H1 (cell line): Measurements from ENCODE around the gene TLR9. TPM values are rescaled to one million over a fixed set of nuclear protein-coding genes. Genes with fewer than 3 reads are reported as not detected.

ENCODE experiments used
- CTCF ChIA-PET: fragments of 300-600 bp; sonication (Branson Sonifier 250); formaldehyde crosslinking; loops from one replicate; lab custom pipeline; 2021; ENCODE audit not compliant: partially characterized antibody; lab: Charles Lee
- POLR2A ChIA-PET: fragments of 300-600 bp; sonication (Branson Sonifier 250); formaldehyde crosslinking; loops from one replicate; lab custom pipeline; 2021; ENCODE audit warnings: inconsistent platforms; ENCODE audit not compliant: partially characterized antibody; lab: Charles Lee
- DNase-seq, 2 experiments: peaks; one replicate each; pipeline versions ENCODE4 v3.0.0 to v3.0.0-alpha.2; 2010 to 2022; ENCODE audit warnings: low spot score in 2 of 2, low read depth in 1 of 2, mixed read lengths in 1 of 2
- FAIRE-seq: peaks from 2 replicates; lab custom pipeline; 2011; peaks lifted over from hg19 to GRCh38; lab: Jason Lieb, UNC
- H2AFZ ChIP-seq: 2 replicates; pipeline ENCODE4 v1.8.1; 2012; ENCODE audit warnings: low read length, inconsistent platforms
- H2AK5ac ChIP-seq: 2 replicates; pipeline ENCODE4 v1.6.1; 2013; ENCODE audit warnings: low read depth, low read length
- H2BK120ac ChIP-seq: replicated peaks from 2 replicates; pipeline ENCODE3; 2013; ENCODE audit warnings: low read depth, low read length, inconsistent platforms
- H2BK12ac ChIP-seq: 2 replicates; pipeline ENCODE4 v1.6.1; 2013; ENCODE audit warnings: low read depth, low read length
- H2BK15ac ChIP-seq: 2 replicates; pipeline ENCODE4 v1.6.1; 2013; ENCODE audit warnings: low read length
- H2BK20ac ChIP-seq: 2 replicates; pipeline ENCODE4 v1.6.1; 2013; ENCODE audit warnings: low read length
- H2BK5ac ChIP-seq: 2 replicates; pipeline ENCODE4 v1.6.1; 2013; ENCODE audit warnings: low read depth, low read length
- H3K14ac ChIP-seq: 2 replicates; pipeline ENCODE4 v1.6.1; 2013; ENCODE audit warnings: inconsistent platforms; ENCODE audit not compliant: insufficient read length
- H3K18ac ChIP-seq: 2 replicates; pipeline ENCODE4 v1.6.1; 2013; ENCODE audit warnings: low read length; ENCODE audit errors: extremely low read depth
- H3K23ac ChIP-seq: 2 replicates; pipeline ENCODE4 v1.6.1; 2013; ENCODE audit warnings: inconsistent platforms; ENCODE audit not compliant: insufficient read length
- H3K23me2 ChIP-seq: 2 replicates; pipeline ENCODE4 v1.6.1; 2013; ENCODE audit warnings: low read depth, low read length
- H3K27ac ChIP-seq: 2 replicates; pipeline ENCODE4 v1.6.1; 2011; ENCODE audit warnings: low read depth, low read length, inconsistent platforms
- H3K27me3 ChIP-seq, 4 experiments: replicated peaks in 1 of 4; 1 replicate in 1 of 4; 2 replicates in 3 of 4; pipeline versions ENCODE4 v1.6.1 to v1.8.1; 2011 to 2013; ENCODE audit warnings: low read length in 3 of 4, mild to moderate bottlenecking in 3 of 4, inconsistent platforms in 2 of 4, mixed read lengths in 2 of 4, moderate library complexity in 1 of 4; ENCODE audit not compliant: control insufficient read depth in 3 of 4, insufficient read depth in 3 of 4; ENCODE audit errors: extremely low read depth in 1 of 4
- H3K36me3 ChIP-seq, 4 experiments: 2 replicates each; pipeline versions ENCODE4 v1.6.1 to v1.8.1; 2011 to 2013; ENCODE audit warnings: mild to moderate bottlenecking in 4 of 4, low read length in 3 of 4, moderate library complexity in 2 of 4, control low read depth in 1 of 4, inconsistent platforms in 1 of 4; ENCODE audit not compliant: insufficient read depth in 4 of 4, control insufficient read depth in 2 of 4
- H3K4ac ChIP-seq: replicated peaks from 2 replicates; pipeline ENCODE3; 2013; ENCODE audit warnings: low read length, low read depth, mixed read lengths, inconsistent platforms; ENCODE audit not compliant: insufficient read length
- H3K4me1 ChIP-seq, 4 experiments: replicated peaks in 1 of 4; 1 replicate in 1 of 4; 2 replicates in 3 of 4; pipeline versions ENCODE4 v1.6.1 to v1.8.1; 2011 to 2013; ENCODE audit warnings: low read length in 3 of 4, inconsistent platforms in 2 of 4, mixed read lengths in 1 of 4; ENCODE audit not compliant: insufficient read depth in 4 of 4, control insufficient read depth in 3 of 4
- H3K4me2 ChIP-seq, 2 experiments: 2 replicates each; pipeline versions ENCODE4 v1.6.1 to v1.8.1; 2011 to 2013; ENCODE audit warnings: low read depth in 2 of 2, low read length in 2 of 2, control low read depth in 1 of 2, inconsistent platforms in 1 of 2, mild to moderate bottlenecking in 1 of 2; ENCODE audit not compliant: insufficient read depth in 1 of 2
- H3K4me3 ChIP-seq, 4 experiments: fragments of 200-600, 300-600 bp in 1 of 4; sonication (generic), shearing (Covaris generic), sonication (Bioruptor Twin) in 1 of 4; 2 replicates each; pipeline versions ENCODE4 v1.5.1 to v1.8.1; 2011 to 2016; ENCODE audit warnings: low read length in 4 of 4, low read depth in 3 of 4, control low read depth in 2 of 4, inconsistent platforms in 2 of 4, mild to moderate bottlenecking in 2 of 4, mixed read lengths in 1 of 4, moderate library complexity in 1 of 4; ENCODE audit not compliant: insufficient read depth in 2 of 4; ENCODE audit errors: extremely low read depth in 1 of 4
- H3K56ac ChIP-seq: replicated peaks from 2 replicates; pipeline ENCODE3; 2013; ENCODE audit warnings: low read depth, mild to moderate bottlenecking, mixed read lengths, low read length, inconsistent platforms; ENCODE audit not compliant: insufficient read length
- H3K79me1 ChIP-seq: 2 replicates; pipeline ENCODE4 v1.6.1; 2013; ENCODE audit warnings: low read depth, low read length, control low read depth
- H3K79me2 ChIP-seq, 2 experiments: 2 replicates each; pipeline versions ENCODE4 v1.6.1 to v1.8.1; 2012 to 2013; ENCODE audit warnings: low read length in 2 of 2, mild to moderate bottlenecking in 2 of 2, inconsistent platforms in 1 of 2; ENCODE audit not compliant: insufficient read depth in 2 of 2, control insufficient read depth in 1 of 2
- H3K9ac ChIP-seq, 4 experiments: replicated peaks in 1 of 4; 1 replicate in 1 of 4; 2 replicates in 3 of 4; pipeline versions ENCODE4 v1.6.1 to v1.8.1; 2011 to 2013; ENCODE audit warnings: low read depth in 3 of 4, low read length in 3 of 4, control low read depth in 2 of 4, mild to moderate bottlenecking in 2 of 4, moderate library complexity in 2 of 4, inconsistent platforms in 1 of 4; ENCODE audit errors: extremely low read depth in 1 of 4
- H3K9me3 ChIP-seq, 2 experiments: 2 replicates each; pipeline versions ENCODE4 v1.6.1 to v1.8.1; 2012 to 2013; ENCODE audit warnings: mild to moderate bottlenecking in 2 of 2, moderate library complexity in 2 of 2, control low read depth in 1 of 2, inconsistent platforms in 1 of 2, low read depth in 1 of 2, low read length in 1 of 2, mixed read lengths in 1 of 2; ENCODE audit not compliant: insufficient read depth in 2 of 2
- H4K20me1 ChIP-seq, 2 experiments: replicated peaks in 1 of 2; 2 replicates each; pipeline versions ENCODE3 to v1.8.1; 2011 to 2013; ENCODE audit warnings: inconsistent platforms in 2 of 2, low read length in 2 of 2, mild to moderate bottlenecking in 1 of 2; ENCODE audit not compliant: insufficient read depth in 2 of 2, control insufficient read depth in 1 of 2
- H4K5ac ChIP-seq: 2 replicates; pipeline ENCODE4 v1.6.1; 2013; ENCODE audit warnings: low read length, low read depth, mixed read lengths, inconsistent platforms; ENCODE audit not compliant: insufficient read length
- H4K8ac ChIP-seq: 2 replicates; pipeline ENCODE4 v1.8.0; 2013; ENCODE audit warnings: mild to moderate bottlenecking, moderate library complexity, low read length, inconsistent platforms; ENCODE audit not compliant: insufficient read depth; ENCODE audit errors: extremely low read depth
- H4K91ac ChIP-seq: replicated peaks from 2 replicates; pipeline ENCODE3; 2013; ENCODE audit warnings: low read length, mixed read lengths, inconsistent platforms; ENCODE audit not compliant: insufficient read length
- CBX8 ChIP-seq: fragments of 300-800, 300-1000 bp; sonication (generic); IDR thresholded peaks from 2 replicates; pipeline ENCODE4 v1.7.1; 2016; ENCODE audit warnings: low read depth, low read length, borderline replicate concordance
- CEBPB ChIP-seq: IDR thresholded peaks from 2 replicates; pipeline ENCODE4 v1.6.1; 2012; ENCODE audit warnings: low read depth, low read length
- CTBP2 ChIP-seq: IDR thresholded peaks from 2 replicates; pipeline ENCODE4 v1.7.0; 2011; ENCODE audit warnings: borderline replicate concordance, mild to moderate bottlenecking, moderate library complexity, mixed read lengths, low read length; ENCODE audit not compliant: insufficient read depth, insufficient read length
- EP300 ChIP-seq, 2 experiments: IDR thresholded peaks; 1 replicate in 1 of 2; 2 replicates in 1 of 2; pipeline ENCODE4 v1.6.1; 2011 to 2012; ENCODE audit warnings: low read depth in 2 of 2, low read length in 2 of 2, mild to moderate bottlenecking in 2 of 2, borderline replicate concordance in 1 of 2, inconsistent platforms in 1 of 2, moderate library complexity in 1 of 2
- KDM1A ChIP-seq: fragments of 200-600, 300-600 bp; sonication (generic); IDR thresholded peaks from 2 replicates; pipeline ENCODE4 v1.7.1; 2016; ENCODE audit warnings: mild to moderate bottlenecking, low read length, borderline replicate concordance
- WGBS, 2 experiments: shearing (Covaris generic) in 1 of 2; methylation state at CpG; one replicate each; pipeline versions ENCODE4 v1.1.6 to v1.1.7; 2013 to 2015; ENCODE audit warnings: low lambda C conversion rate in 2 of 2, mixed read lengths in 2 of 2, inconsistent platforms in 1 of 2, low coverage in 1 of 2, missing lambda C conversion rate in 1 of 2; ENCODE audit not compliant: insufficient replicate concordance in 2 of 2, insufficient coverage in 1 of 2, insufficient read length in 1 of 2; ENCODE audit errors: extremely low coverage in 1 of 2, missing lambda C conversion rate in 1 of 2; 5-methylcytosine and 5-hydroxymethylcytosine counted together
- polyA plus RNA-seq, 7 experiments: library from polyadenylated mRNA; depleted of rRNA in 3 of 7; stranded (reverse) in 5 of 7; unstranded in 2 of 7; fragments of >200 nt in 5 of 7; fragments of 200-250 nt in 2 of 7; gene quantifications; 1 replicate in 5 of 7; 2 replicates in 1 of 7; 4 replicates in 1 of 7; pipeline versions ENCODE4 v1.2.1 to v1.2.3, GENCODE V29; 2011 to 2013; ENCODE audit warnings: missing spikeins in 2 of 7, mixed read lengths in 2 of 7
- total RNA-seq: library from RNA; stranded (reverse); fragmentation: NEBNext Ultra II Directional; extraction: Animal tissue kit (Norgen Biotek cat#: 25700); gene quantifications from 2 replicates; pipeline ENCODE4 v1.2.1, GENCODE V29; 2021
- TF ChIP-seq, protein P1 (sequence below): IDR thresholded peaks from 2 replicates; pipeline ENCODE4 v1.6.1; 2012; ENCODE audit warnings: inconsistent platforms
- TF ChIP-seq, protein P2 (sequence below): IDR thresholded peaks from 2 replicates; pipeline ENCODE4 v1.6.1; 2012; ENCODE audit warnings: low read length, inconsistent platforms
- TF ChIP-seq, protein P3 (sequence below), 3 experiments: IDR thresholded peaks; 1 replicate in 2 of 3; 2 replicates in 1 of 3; pipeline versions ENCODE4 v1.5.1 to v1.6.1; 2011; ENCODE audit warnings: low read length in 3 of 3, mild to moderate bottlenecking in 3 of 3, inconsistent platforms in 2 of 3, low read depth in 1 of 3, moderate library complexity in 1 of 3; ENCODE audit not compliant: insufficient read depth in 1 of 3; ENCODE audit errors: control extremely low read depth in 1 of 3

The TLR9 gene
- total and polyA plus RNA-seq, 2 of the 8 experiments (the other 6 are each of a cell fraction or from before 2014, with no cell fraction given) = 0.05 TPM; not detected in 1

DNA sequence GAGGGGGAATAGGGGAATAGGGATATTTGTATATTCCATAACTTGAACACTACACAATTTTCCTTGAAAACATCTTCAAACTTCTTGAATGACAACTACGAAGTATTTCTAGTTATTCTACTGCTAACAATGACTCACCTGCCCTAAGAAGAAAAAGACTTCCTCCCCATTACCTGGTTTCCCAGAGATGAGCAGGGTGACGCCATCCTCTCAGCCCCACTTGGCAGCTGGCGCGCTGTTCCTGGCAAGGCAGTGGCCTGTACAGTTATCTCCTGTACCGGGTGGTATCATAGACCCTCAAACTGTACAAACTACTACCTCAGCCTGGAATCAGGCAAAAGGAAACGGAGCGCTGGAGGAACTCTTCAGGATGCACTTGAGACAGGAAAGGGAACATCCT, 42.6 kb upstream of the TLR9 start:
- Histone ChIP-seq H4K20me1 (peaks cover 13 to 14% of the 10 kb centered on the region in 2 experiments), H3K23me2 (no peaks in the 10 kb centered on the region; the same call in 1 of the 2 replicates), H4K5ac (no peak overlapping the region), H3K14ac (no peak overlapping the region), H2BK15ac (no peak overlapping the region), H2BK20ac (no peak overlapping the region), H3K18ac (no peak overlapping the region), H3K4me1 (no peaks in the 10 kb centered on the region), H2BK120ac (no peak overlapping the region), H2BK5ac (no peak overlapping the region), H3K27ac (no peak overlapping the region), H4K8ac (no peak overlapping the region), H2BK12ac (no peak overlapping the region), H3K36me3 (peaks cover 23 to 70% (median 50%) of the 10 kb centered on the region in 4 experiments), H3K9ac (no peak overlapping the region; a peak in 1 of 7 replicates), H3K9me3 (no peaks in the 10 kb centered on the region), H4K91ac (no peak overlapping the region), H2AK5ac (no peak overlapping the region), H3K27me3 (no peaks in the 10 kb centered on the region), H3K4me2 (no peak overlapping the region), H3K79me1 (peaks cover 8% of the 10 kb centered on the region), H3K4ac (no peak overlapping the region), H3K4me3 (no peak overlapping the region), H3K23ac (no peak overlapping the region), H2AFZ (no peak overlapping the region), H3K79me2 (peaks cover 14 to 63% of the 10 kb centered on the region in 2 experiments), H3K56ac (no peak overlapping the region)
- ChIA-PET POLR2A (interaction anchor here (0.8 to 2.6 kb wide), 3 partner anchors 10 to 22 kb away, joined by 3 to 10 read pairs (median 5); partner anchors contain the start of genes PPM1M and WDR82), CTCF (interaction anchor here (2.1 kb wide), 1 partner anchor 37 kb away, joined by 7 read pairs; no protein-coding TSS in a partner anchor)
- DNase-seq (no peak), FAIRE-seq (no peak)
- 98% methylated on average over 7 of the region's 7 CpGs; no CpG with 5 or more reads in 1 of the 2 experiments for WGBS, 2 experiments
- TF ChIP-seq, protein P1, sequence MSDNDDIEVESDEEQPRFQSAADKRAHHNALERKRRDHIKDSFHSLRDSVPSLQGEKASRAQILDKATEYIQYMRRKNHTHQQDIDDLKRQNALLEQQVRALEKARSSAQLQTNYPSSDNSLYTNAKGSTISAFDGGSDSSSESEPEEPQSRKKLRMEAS = no peak
- TF ChIP-seq, protein P2, sequence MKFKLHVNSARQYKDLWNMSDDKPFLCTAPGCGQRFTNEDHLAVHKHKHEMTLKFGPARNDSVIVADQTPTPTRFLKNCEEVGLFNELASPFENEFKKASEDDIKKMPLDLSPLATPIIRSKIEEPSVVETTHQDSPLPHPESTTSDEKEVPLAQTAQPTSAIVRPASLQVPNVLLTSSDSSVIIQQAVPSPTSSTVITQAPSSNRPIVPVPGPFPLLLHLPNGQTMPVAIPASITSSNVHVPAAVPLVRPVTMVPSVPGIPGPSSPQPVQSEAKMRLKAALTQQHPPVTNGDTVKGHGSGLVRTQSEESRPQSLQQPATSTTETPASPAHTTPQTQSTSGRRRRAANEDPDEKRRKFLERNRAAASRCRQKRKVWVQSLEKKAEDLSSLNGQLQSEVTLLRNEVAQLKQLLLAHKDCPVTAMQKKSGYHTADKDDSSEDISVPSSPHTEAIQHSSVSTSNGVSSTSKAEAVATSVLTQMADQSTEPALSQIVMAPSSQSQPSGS = no peak
- TF ChIP-seq CBX8 = no peak
- TF ChIP-seq CTBP2 = no peak
- TF ChIP-seq CEBPB = no peak
- TF ChIP-seq EP300 (IDR thresholded peaks at IDR 0.05; ENCODE audit: borderline replicate concordance in 1 of 2, low read depth in 2 of 2, low read length in 2 of 2) = no peak
- no peak for TF ChIP-seq KDM1A
- TF ChIP-seq, protein P3, sequence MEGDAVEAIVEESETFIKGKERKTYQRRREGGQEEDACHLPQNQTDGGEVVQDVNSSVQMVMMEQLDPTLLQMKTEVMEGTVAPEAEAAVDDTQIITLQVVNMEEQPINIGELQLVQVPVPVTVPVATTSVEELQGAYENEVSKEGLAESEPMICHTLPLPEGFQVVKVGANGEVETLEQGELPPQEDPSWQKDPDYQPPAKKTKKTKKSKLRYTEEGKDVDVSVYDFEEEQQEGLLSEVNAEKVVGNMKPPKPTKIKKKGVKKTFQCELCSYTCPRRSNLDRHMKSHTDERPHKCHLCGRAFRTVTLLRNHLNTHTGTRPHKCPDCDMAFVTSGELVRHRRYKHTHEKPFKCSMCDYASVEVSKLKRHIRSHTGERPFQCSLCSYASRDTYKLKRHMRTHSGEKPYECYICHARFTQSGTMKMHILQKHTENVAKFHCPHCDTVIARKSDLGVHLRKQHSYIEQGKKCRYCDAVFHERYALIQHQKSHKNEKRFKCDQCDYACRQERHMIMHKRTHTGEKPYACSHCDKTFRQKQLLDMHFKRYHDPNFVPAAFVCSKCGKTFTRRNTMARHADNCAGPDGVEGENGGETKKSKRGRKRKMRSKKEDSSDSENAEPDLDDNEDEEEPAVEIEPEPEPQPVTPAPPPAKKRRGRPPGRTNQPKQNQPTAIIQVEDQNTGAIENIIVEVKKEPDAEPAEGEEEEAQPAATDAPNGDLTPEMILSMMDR (IDR thresholded peaks at IDR 0.05; ENCODE audit: control extremely low read depth in 1 of 3, insufficient read depth in 1 of 3, low read depth in 1 of 3, low read length in 3 of 3) = no peak
